NCI-H2171 (cell line): ENCODE data around the gene INPP5A.
"Not testable (repeated sequence)": the region's sequence is repeated elsewhere in the genome, so short reads cannot be mapped to it uniquely, and the experiment has no call there.

ENCODE experiments used
- DNase-seq: peaks from one replicate; lab custom pipeline; 2025; lab: John Stamatoyannopoulos, UW

INPP5A gene

DNA sequence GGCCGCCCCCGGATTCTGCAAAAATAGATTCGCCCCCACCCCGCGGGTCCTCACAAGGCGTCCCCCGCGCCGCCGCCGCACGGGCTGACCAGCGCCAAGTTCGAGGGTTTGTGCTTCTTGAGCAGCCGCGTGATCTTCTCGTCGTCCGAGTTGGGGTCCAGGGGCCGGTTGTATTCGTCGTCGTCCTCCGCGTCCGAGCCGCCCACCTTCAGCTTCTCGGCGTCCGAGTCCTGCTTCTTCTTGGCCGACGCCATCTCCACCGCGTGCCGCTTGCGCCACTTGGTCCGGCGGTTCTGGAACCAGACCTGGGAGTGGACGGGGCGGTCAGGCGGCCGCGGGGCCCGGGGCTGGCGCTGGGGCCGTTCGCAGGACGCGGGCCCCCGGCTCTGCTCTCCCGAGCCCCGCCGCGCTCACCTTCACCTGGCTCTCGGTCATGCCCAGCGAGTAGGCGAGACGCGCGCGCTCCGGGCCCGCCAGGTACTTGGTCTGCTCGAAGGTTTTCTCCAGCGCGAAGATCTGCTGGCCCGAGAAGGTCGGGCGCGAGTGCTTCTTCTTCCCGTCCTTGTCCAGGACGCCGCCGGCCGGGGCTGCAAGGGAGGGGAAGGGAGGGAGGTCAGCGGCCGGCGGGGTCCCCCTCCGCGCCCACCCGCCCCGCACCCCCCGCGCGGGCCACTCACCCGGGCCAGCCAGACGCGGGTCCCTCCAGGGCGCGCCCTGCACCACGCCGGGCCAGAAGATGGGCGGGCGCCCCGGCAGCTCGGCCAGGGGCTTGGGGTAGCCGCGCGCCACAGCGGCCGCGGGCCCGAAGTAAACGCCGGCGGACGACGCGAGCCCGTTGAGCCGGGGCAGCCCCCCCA is 247.5 kb downstream of the INPP5A start:
- no peak for DNase-seq

DNA sequence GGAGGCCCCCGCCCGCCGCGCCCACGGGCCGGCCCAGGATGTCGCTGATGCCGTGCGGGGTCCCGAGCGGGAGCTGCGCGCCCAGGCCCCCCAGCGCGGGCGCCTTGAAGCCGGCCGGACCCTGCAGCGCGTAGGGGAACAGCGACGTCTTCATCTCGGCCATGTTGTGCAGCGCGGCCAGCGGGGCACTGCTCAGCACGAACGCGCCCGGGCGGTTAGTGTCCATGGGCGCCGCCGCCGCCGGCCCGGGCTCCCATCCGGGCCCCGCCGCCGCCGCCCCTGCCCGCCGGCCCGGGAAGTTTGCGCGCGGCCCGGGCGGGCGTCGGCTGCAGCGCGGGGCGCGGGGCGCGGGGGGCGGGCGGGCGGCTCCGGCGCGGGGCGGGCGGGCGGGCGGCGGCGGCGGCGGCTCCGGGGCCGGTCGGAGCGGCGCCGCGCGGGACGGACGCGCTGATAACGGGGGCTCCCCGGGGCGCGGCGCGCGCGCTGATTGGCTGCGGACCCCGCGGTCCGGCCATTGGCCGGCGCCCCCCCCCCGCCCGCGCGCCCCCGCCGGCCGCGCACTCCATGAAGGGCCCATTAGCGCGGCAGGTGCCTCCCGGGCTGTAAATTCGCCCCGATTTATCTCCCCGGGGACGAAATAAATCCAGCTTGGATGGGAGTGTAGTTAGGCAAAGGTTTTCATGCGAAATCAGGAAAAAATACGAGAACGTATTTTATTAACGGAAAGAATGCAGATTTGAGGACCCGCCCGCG is 248.3 kb downstream of the INPP5A start, which contains the start of gene NKX6-2:
TSS of gene NKX6-2 (minus strand) at position 425 of the 753 bp plus-strand sequence. CDS start at position 226, 199 bp downstream.
- DNase-seq: no peak

DNA sequence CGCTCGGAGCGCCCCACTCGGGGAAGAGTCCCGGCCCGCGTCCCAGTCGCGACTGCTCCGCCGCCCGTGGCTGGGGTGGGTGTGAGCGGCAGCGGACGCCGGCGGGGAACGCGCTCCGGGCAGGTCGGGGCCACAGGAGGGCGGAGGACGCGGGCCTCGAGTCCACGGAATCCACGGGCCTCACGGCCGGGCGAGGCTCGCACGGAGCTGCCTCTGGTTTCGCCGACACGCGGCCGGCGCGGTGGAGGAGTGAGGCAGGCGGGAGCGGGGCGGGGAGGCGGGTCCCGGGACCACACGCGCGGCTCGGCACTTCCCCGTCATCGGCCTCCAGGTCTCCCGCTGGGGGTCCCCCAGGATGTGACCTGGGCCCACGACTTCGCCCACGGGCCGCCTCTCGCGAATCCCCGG is 248.9 kb downstream of the INPP5A start:
- DNase-seq: no peak

DNA sequence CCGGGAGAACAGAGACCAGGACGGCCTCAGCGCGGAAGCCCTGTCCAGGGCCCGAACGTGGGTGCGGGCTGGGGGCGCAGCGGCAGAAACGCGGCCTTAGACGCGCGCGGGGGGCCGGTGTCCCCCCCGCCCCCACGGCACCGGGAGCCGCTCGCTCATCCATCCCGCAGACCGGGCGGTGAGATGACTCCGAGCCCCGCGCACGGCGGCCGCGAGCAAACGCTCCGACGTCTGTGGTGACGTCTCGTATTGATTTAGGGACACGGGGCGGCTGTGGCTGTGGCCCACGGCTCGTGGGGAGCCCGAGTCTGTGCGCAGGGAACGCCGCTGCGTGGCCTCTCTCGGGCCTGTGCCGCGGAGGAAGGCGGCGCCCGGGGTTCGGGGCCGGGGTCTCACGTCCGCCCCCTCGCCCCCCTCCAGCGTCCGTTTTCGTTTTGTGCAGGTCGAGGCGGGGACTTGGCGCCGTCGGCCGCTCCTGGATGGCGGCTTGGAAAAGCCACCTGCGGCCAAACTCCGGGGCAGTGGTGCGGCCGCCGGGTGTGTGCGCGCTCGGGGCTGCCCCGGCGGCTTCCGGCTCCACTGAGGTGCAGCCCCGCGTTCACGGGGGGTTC is 249.4 kb downstream of the INPP5A start:
- DNase-seq: no peak

DNA sequence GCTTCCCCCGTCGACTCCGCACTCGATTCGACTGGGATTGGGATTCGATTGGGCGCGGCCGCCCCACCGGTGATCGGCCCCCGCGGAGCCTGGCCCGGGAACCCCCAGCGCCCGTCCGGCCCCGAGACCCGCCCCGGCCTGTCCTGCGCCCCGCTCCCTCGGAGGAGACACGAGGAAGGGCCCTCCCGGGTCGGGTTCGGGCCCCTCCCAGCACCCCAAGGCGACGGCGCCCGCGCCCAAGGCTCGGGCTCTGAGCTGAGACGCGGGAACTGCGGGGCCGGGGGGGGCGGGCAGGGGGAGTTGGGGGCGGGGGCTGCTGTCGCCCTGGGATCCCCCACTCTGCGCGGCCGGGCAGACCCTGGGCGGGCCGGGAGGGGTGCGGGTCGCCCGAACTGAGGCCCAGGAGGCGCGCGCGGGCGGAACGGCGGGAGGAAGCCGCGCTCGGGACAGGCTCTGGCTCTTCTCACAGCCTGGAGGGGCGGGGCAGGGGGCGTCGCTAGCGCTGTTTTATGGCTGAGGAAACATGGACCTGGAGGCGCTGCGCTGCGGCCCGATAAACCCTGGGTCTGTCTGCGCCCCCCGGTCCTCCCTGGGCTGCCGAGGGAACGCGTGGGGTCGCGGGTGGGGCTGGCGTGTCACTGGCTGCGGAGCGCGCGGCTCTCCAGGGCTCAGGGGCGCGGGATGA is 250.1 kb downstream of the INPP5A start:
- no peak for DNase-seq

DNA sequence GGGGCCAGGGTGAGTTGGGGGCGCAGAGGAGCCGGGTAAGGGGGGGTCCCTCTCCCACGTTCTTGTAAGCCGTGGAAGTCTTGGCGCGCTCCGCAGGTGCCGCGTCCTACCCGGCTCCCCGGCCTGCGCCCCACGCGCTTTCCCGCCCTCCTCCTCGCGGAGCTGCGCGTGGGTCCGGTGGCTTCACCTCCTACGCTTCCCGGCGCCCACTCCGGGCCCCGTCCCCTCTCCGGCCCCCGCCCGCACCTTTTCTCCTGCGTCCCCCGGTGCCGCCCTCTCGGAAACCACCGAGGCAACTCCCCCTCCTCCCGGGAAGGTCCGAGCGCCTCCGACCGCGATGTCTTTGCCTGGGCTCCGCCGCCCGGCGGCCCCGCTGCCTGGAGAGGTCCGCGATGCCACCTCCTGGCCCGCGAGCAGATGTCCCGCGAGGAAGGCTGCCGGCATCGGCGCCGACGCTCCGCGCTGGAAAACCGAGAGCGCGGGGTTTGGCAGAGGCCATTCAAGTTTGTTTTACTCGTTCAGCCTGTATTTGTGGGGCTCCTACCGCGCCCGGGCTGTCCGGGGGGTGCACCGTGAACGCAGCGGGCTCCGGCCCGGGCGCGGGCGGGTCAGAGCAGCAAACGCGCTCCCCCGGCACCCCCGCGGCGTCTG is 250.7 kb downstream of the INPP5A start:
- DNase-seq: no peak

DNA sequence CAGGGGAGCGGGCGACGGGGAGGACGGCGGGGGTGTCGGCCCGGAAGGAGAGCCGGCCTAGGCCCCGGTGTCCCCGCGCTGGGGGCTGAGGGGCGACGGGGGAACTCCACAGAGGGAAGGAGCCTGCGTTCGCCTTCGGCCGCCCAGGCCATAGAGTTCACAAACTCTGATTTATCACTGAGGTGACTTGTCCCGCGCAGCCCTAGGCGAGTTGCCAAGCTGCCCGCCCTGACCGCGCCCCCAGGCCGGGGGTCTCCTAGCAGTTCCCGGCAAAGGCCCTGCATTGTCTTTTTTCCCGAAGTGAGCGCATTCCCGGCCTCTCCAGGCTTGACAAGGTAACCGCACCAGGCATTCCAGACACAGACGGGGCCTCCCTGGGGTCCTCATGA is 251.2 kb downstream of the INPP5A start:
- no peak for DNase-seq

DNA sequence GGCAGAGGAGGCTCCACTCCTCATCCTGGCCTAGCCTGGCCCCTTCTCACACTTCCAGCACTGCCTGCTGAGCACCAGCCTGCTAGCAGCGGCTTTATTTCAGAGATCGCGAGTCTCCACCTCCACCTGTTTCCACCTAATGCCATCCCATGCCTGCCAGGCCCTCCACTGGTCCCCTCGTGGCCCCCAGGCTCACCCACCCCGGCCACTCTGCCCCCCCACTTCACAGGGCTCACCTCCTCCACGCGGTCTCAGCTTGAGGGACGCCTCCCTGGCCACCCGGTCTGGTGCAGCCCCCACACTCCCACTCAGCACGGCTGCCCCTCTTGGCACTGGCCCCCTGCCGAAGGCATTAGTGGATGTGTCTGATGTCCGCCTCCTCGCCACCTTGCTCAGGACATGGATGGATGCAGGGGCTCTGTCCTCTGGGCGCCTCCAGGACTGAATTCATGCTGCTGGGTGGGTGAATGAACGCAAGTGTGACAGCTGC is 252.1 kb downstream of the INPP5A start:
- DNase-seq: no peak

DNA sequence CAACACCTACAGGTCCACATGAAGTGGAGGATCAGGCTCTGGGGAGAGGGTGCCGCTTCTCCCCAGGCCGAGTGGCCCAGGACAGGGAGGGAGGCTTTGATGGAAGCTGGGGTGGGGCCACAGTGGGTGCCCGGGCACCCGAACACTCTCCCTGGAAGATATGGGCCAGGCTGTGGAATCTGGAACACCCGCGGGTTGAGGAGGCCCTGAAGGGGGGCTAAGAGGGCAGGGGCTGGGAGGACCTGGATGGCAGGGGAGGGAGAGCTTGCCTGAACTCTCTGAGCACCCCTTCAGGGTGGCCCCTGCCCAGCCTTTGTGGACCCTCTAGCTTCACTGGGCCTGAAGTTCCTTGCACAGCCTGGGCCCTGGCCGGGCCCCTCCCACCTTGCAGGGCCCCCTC is 252.9 kb downstream of the INPP5A start:
- no peak for DNase-seq

DNA sequence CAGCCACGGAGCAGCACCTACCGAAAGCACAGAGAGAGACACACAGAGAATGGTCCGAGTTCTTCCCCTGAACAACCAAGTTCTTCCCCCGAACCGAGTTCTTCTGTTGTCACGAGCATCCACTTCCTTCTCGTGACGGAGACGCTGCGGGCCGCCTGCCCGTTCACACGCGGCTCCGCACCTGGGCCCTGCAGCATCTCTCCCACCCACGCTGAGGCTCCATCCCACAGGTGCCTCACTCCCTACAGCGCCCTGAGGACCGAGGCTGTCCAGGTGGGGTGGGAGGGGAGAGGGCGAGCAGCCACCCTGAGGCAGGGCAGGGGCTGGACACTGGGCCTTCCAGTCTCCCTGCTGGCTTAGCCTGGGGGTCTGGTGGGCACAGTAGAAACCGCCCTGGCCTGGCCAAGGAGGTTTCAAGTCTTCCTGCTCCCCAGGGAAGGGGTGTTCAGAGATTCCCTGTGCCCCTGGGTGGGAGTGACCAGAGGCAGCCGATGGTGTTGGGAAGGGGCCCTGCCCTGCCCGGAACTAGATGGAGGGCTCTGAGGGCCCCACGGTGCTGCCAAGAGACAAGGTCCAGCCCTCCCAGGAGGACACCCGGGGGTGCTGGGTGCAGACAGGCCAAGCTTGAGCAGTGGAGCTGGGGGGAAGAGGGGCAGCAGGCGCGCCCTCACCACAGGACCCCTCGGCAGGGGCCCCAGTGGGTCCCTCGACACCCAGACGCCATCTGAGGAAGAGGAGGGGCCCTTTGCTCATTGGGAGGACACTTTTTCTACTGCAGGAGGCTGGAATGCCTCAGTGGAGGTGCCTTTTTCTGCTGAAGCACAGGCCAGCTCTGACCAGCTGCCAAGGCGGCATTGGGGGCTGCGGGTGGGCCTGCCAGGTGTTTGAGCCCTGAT is 253.6 kb downstream of the INPP5A start:
- DNase-seq: no peak

DNA sequence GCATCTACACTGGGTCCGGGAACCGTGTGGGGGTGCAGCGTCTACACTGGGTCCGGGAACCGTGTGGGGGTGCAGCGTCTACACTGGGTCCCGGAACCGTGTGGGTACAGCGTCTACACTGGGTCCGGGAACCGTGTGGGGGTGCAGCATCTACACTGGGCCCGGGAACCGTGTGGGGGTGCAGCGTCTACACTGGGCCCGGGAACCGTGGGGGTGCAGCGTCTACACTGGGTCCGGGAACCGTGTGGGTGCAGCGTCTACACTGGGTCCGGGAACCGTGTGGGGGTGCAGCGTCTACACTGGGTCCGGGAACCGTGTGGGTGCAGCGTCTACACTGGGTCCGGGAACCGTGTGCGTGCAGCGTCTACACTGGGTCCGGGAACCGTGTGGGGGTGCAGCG is 254.5 kb downstream of the INPP5A start:
- not testable (repeated sequence) for DNase-seq

DNA sequence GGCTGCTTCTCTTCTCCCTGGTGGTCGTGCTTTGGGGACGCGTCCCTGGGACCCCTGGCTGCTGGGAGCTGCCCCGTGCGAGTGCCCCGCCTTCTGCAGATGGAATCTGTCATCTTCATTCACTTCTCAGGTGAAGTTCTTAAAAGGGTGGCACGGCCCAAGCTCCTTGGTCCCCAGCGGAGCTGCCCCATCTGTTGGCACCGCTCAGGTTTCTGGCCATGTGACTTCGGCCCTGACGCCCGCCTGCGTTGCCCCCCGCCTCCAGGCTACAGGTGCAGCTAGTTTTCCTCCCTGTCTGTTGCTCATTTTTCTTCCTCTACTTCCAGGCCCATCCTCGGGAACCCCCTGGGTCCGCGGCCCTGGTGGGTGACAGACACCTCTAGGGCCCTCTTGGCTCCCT is 255.2 kb downstream of the INPP5A start:
- peak; percentile 70 for DNase-seq

DNA sequence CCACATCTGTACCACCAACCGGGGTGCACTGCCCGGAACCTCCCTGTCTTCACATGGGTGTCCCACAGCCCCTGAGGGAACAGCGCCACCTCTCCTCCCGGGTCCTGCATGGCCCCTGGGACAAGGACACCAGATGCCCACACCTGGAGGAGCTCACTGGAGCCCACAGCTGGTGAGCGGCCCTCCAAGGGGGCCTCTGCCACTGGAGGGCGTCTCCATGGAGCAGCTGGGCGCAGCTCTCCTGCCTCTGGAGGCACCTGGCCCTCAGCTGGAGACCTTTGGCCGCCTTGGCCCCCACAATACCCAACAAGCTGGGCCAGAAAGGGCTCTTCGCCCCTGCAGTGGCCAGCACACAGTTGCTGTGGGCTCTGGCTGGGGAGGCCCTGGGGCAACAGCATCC is 255.6 kb downstream of the INPP5A start:
- no peak for DNase-seq

DNA sequence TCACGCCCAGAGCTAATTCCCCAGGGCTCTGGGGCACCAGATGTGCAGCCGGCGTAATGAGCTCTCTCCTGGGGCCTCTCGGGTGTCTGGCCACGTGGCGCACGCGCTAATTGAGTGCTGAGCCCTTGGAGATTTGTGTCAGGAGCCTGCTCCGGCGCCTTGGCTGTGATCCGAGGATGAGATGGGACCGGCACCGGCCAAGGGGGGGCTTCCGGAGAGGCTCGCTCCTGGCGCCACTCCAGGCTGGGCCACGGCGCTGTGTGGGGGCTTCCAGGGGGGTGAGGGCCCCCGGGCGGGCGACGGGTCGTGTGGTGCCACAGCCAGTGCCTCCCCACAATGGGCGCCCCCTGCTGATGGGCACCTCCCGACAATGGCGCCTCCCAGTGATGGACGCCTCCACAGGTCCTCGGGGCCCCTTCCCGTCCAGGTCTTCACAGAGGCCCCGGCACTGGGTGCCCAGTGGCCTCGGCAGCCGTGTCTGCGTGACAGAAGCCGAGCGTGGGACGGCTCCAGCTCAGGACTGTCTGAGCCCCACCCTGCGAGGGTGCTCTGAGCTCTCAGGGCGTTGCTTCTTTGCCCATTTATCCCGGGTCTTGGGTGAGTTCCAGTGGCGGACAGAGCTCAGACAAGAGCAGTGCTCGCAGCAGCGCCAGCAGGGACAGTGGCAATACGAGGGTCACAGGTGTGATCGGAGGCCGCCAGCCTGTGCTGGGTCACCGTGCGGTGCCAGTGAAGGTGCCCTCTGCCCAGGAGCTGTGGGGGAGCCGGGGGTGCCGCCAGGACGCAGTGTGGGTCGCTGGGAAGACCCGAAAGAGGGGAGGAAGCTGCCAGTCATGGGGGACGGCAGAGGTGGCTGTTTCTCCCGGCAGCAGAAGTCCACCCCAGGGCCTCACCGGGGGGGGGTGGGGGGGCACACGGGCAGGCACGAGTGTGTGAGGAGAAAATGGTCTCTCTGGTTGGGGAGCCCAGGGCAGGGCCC is 256.6 kb downstream of the INPP5A start:
- peak; percentile 83 for DNase-seq

DNA sequence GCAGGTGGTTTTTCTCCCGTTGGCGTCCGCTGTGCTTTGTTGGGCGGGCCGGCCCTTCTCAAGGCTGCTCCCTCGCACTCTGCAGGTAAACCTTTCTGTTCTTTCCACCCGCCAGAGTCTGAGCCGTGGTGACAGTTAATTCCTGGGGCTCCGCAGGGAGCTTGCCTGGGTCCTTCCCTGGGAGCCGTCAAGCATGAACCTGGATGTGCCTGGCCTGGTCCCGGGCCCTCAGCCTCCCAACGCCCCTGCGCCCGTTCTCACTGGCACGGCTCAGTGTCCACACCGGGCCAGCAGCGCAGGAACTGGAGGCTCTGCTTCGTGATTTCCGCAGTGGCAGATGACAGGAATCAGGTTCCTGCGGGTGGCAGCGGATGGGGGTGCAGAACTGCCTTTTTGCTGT is 259.3 kb downstream of the INPP5A start:
- no peak for DNase-seq

DNA sequence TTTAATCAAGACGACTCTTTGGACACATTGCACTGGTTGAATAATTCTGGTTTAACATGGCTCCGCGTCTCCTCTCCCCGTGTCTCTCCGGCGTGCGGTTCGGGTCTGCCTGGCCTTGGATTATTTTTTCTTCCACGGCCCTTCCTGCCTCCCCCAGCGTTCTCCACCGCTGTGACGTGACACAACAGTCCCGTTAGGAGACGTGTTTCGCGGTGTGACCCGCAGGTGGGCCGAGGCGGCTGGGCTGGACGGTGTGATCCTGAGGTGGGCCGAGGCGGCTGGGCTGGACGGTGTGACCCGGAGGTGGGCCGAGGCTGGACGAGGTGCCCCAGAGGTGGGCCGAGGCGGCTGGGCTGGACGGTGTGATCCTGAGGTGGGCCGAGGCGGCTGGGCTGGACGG is 260.4 kb downstream of the INPP5A start:
- DNase-seq: not testable (repeated sequence)

DNA sequence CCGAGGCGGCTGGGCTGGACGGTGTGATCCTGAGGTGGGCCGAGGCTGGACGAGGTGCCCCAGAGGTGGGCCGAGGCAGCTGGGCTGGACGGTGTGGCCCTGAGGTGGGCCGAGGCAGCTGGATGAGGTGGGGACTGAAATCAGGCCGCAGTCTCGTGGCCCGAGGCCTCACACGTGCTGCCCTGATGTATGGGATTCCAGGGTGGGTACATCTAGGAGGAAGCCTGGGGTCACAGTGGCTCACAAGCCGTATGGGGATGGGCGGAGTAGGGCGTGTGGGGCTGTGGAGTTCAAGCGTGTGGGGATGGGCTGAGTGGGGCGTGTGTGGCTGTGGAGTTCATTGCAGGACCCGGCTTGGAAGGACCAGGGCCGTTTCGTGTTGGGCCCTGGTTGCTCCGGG is 260.8 kb downstream of the INPP5A start:
- DNase-seq: no peak

DNA sequence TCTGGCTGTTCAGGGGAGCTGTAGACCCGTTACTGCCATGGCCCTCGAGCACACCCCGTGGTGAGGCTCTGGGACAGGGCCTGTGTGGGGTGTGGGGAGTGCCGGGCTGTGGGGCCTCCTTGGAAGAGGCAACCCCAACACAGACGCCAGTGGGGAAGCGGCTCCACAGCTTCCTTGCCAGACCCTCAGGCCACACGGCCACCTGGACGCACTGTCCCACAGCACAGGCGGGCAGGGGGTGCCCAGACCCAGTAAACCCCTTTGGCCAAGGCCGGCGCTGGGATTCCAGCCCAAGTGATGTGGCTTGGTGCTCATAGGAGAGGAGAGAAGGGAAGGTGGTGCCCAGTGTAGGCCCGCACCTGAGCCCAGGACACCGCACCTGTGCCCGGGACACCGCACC is 261.3 kb downstream of the INPP5A start:
- no peak for DNase-seq

DNA sequence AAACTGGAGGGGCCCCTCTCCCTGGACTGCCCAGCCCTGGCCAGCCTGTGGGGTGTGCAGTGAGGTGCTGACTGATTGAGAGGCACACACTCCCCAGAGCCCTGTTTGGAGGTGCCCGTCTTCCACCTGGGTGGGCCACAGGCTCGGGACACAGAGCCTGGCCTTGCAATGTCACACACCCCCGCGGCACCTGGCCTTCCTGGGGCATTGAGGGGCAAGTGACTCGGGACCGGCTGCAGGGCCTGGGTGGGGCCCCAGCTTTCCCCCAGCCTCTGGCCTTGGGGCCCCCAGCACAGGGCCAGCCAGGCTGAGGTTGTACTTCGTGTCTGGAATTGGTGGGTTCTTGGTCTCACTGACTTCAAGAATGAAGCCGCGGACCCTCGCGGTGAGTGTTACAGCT is 262.3 kb downstream of the INPP5A start:
- DNase-seq: no peak
